Activated T-cell treated with anti-CD3 and anti-CD28 coated beads, Interleukin-2, amount 50 U/mL, for 24 hours (primary cell): Measurements from ENCODE around the gene ETNK1.

Source experiments
- DNase-seq: peaks from one replicate; pipeline ENCODE4 v3.0.0-alpha.2; 2020
- H3K27ac Mint-ChIP-seq: 2 replicates; pipeline ENCODE4 v1.8.0; 2020; ENCODE audit warnings: mild to moderate bottlenecking, mixed read lengths
- H3K27me3 Mint-ChIP-seq: 2 replicates; pipeline ENCODE4 v1.8.0; 2020; ENCODE audit warnings: mixed read lengths
- H3K36me3 Mint-ChIP-seq: 2 replicates; pipeline ENCODE4 v1.8.0; 2020; ENCODE audit warnings: low read depth, mixed read lengths
- H3K4me1 Mint-ChIP-seq: 2 replicates; pipeline ENCODE4 v1.8.0; 2020; ENCODE audit warnings: low read depth, mixed read lengths
- H3K4me3 Mint-ChIP-seq: 2 replicates; pipeline ENCODE4 v1.8.0; 2020; ENCODE audit warnings: mild to moderate bottlenecking, moderate library complexity, mixed read lengths
- H3K9me3 Mint-ChIP-seq: 2 replicates; pipeline ENCODE4 v1.8.0; 2020; ENCODE audit warnings: mixed read lengths

Gene ETNK1

DNA sequence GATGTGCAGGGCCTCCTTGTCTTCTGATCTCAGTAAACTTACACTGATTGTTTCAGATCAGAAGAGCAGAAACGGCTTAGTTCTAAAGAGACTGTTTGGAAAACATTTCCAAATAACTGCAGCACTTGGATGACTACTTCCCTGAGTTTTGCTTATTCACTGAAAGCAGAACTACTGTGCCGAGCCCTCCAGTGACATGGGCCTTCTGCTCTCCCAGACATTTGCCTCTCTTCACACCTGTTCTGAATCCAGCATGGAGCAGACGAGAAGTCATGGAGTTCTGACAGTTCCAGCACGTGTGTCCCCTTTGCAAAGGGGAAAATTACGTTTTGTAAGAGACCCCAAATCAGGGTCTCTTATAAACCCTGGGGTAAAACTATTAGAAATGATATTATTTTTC, 31.4 kb downstream of the ETNK1 start:
- no peak overlapping the region for H3K27ac Mint-ChIP-seq
- H3K9me3 Mint-ChIP-seq = no peaks in the 10 kb centered on the region
- H3K4me1 Mint-ChIP-seq = peaks cover 57% of the 10 kb centered on the region
- peaks cover 65% of the 10 kb centered on the region for H3K36me3 Mint-ChIP-seq
- no peaks in the 10 kb centered on the region for H3K27me3 Mint-ChIP-seq
- H3K4me3 Mint-ChIP-seq = no peak overlapping the region
- no peak for DNase-seq

GRCh38 chr12:22656831-22657230, 31.9 kb downstream of the ETNK1 start:
- Mint-ChIP-seq H3K36me3 (peaks cover 67% of the 10 kb centered on the region), H3K9me3 (no peaks in the 10 kb centered on the region), H3K27ac (no peak overlapping the region), H3K4me1 (peaks cover 55% of the 10 kb centered on the region), H3K27me3 (no peaks in the 10 kb centered on the region), H3K4me3 (no peak overlapping the region)
- DNase-seq = no peak

DNA sequence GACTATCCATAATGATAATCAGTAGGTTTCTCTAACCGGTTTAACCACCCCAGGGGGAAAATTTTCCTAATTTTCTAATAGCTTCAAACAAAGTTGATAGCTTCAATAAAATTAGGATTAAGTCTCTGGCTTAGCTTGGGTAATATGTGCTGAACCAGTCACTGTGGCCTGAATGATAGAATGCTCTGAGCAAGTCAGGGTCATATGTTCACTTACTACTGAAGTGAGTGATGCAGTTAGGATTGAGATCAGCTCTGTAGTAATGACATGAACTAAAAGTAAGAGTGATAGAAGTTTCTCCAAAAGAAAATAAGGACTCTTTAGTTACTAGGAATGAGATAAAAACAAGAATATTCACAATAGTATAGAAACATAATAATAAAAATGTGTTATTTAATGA, 32.6 kb downstream of the ETNK1 start:
- no peaks in the 10 kb centered on the region for H3K27me3 Mint-ChIP-seq
- no peak for DNase-seq
- no peaks in the 10 kb centered on the region for H3K9me3 Mint-ChIP-seq
- H3K4me1 Mint-ChIP-seq = peaks cover 48% of the 10 kb centered on the region
- peaks cover 63% of the 10 kb centered on the region for H3K36me3 Mint-ChIP-seq
- H3K4me3 Mint-ChIP-seq = no peak overlapping the region
- H3K27ac Mint-ChIP-seq = peak overlapping the region; percentile 94

- peaks cover 58% of the 10 kb centered on the region for H3K36me3 Mint-ChIP-seq
- no peaks in the 10 kb centered on the region for H3K9me3 Mint-ChIP-seq
- H3K27me3 Mint-ChIP-seq = no peaks in the 10 kb centered on the region
- H3K27ac Mint-ChIP-seq = peak overlapping the region; percentile 94
- no peak for DNase-seq
- peak overlapping the region; percentile 59 for H3K4me3 Mint-ChIP-seq
- peaks cover 41% of the 10 kb centered on the region for H3K4me1 Mint-ChIP-seq
These were observed 33.2 kb downstream of the ETNK1 start for GRCh38 chr12:22658214-22658613.

- no peak for DNase-seq
- peaks cover 30% of the 10 kb centered on the region for H3K4me1 Mint-ChIP-seq
- no peak overlapping the region for H3K27ac Mint-ChIP-seq
- no peak overlapping the region for H3K4me3 Mint-ChIP-seq
- H3K36me3 Mint-ChIP-seq = peaks cover 61% of the 10 kb centered on the region
- no peaks in the 10 kb centered on the region for H3K9me3 Mint-ChIP-seq
- no peaks in the 10 kb centered on the region for H3K27me3 Mint-ChIP-seq
These were observed 37.4 kb downstream of the ETNK1 start for GRCh38 chr12:22662356-22662755.

GRCh38 chr12:22665476-22665875, 40.5 kb downstream of the ETNK1 start:
- Mint-ChIP-seq H3K36me3 (peaks cover 52% of the 10 kb centered on the region), H3K9me3 (no peaks in the 10 kb centered on the region), H3K27me3 (no peaks in the 10 kb centered on the region), H3K27ac (peak overlapping the region; percentile 74), H3K4me1 (peaks cover 9% of the 10 kb centered on the region), H3K4me3 (no peak overlapping the region)
- no peak for DNase-seq

DNA sequence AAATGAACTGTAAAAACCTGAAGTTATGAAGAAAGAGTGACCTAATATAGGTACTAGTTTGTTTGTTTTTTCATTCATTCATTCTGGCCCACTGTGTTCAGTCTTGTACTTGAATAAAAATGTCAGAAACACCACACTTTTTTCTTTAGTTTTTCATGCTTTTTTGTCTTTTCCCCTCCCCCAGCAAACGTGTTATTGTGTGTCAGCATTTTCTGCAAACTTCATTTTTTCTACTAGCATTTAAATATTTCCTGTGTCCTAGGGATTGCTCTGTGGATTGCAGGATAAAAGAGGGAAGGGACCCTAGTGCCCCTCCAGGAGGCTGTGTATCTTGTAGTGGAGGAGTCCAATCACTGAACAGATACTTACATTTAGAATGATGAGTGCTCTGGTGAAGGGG, 42.2 kb downstream of the ETNK1 start:
- Mint-ChIP-seq H3K4me1 (peaks cover 9% of the 10 kb centered on the region), H3K36me3 (peaks cover 51% of the 10 kb centered on the region), H3K27me3 (no peaks in the 10 kb centered on the region), H3K4me3 (no peak overlapping the region), H3K9me3 (no peaks in the 10 kb centered on the region), H3K27ac (peak overlapping the region; percentile 9)
- DNase-seq = no peak

GRCh38 chr12:22668441-22668840, 43.5 kb downstream of the ETNK1 start:
- DNase-seq = no peak
- H3K27ac Mint-ChIP-seq = no peak overlapping the region
- H3K9me3 Mint-ChIP-seq = no peaks in the 10 kb centered on the region
- H3K4me1 Mint-ChIP-seq = peaks cover 9% of the 10 kb centered on the region
- peaks cover 58% of the 10 kb centered on the region for H3K36me3 Mint-ChIP-seq
- H3K4me3 Mint-ChIP-seq = no peak overlapping the region
- H3K27me3 Mint-ChIP-seq = no peaks in the 10 kb centered on the region

- Mint-ChIP-seq H3K27me3 (no peaks in the 10 kb centered on the region), H3K4me3 (no peak overlapping the region), H3K4me1 (peaks cover 2% of the 10 kb centered on the region), H3K9me3 (no peaks in the 10 kb centered on the region), H3K27ac (no peak overlapping the region), H3K36me3 (peaks cover 69% of the 10 kb centered on the region)
- no peak for DNase-seq
These were observed 45.8 kb downstream of the ETNK1 start for GRCh38 chr12:22670762-22671161.

DNA sequence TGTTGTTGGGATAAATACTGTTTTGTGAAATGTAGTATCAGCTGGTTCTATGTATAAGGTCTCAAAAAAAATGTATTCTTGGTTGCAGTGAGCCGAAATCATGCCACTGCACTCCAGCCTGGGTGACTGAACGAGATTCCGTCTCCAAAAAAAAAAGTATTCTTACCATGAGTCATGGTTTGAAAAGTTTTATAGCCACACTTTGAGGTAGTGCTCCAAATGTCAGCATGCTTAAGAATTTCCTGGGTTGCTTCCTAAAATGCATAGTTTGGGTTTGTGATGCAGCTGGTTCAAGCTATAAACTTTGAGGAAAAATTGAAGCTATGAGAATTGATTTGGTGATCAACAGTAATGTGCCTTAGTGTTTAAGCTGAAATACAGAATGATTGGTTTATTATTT, 48.0 kb downstream of the ETNK1 start:
- H3K27me3 Mint-ChIP-seq = no peaks in the 10 kb centered on the region
- H3K4me1 Mint-ChIP-seq = peaks cover 6% of the 10 kb centered on the region
- no peak overlapping the region for H3K27ac Mint-ChIP-seq
- DNase-seq = no peak
- H3K4me3 Mint-ChIP-seq = no peak overlapping the region
- no peaks in the 10 kb centered on the region for H3K9me3 Mint-ChIP-seq
- H3K36me3 Mint-ChIP-seq = peaks cover 73% of the 10 kb centered on the region

DNA sequence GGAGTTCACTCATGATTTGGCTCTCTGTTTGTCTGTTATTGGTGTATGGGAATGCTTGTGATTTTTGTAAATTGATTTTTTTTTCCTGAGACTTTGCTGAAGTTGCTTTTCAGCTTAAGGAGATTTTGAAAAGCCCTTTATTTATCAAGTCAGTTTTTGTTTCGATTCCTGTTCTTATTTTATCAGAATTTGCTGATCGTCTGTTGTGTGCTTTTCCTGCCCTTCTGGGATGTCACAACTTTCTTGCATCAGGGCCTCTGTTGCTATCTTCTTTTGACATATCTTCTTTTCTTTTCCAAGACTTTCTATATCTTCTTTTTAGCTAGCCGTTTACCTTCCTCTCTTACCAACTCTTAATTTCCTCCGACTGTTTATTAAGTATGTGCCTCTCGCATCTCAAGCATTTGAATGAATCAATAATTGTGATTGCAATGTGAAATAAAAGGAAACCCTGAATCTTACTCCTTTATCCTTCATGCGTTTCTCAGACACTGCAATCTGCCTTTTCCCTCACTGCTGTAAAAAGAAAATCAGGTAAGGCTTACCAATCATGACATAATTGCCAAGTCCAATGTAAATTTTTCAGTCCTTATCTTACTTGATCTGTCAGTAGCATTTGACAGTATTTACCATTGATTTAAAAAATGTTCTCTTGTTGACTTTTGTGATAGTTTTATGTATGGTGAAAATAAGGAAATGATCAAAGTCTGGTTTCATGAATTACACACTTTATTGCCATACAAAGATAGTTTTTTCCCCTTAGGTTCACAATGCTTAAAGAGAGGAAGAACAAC, 53.0 kb downstream of the ETNK1 start:
- DNase-seq = no peak
- peaks cover 6% of the 10 kb centered on the region for H3K4me1 Mint-ChIP-seq
- no peaks in the 10 kb centered on the region for H3K9me3 Mint-ChIP-seq
- peak overlapping the region; percentile 5 for H3K27ac Mint-ChIP-seq
- peaks cover 88% of the 10 kb centered on the region for H3K36me3 Mint-ChIP-seq
- no peaks in the 10 kb centered on the region for H3K27me3 Mint-ChIP-seq
- no peak overlapping the region for H3K4me3 Mint-ChIP-seq

DNA sequence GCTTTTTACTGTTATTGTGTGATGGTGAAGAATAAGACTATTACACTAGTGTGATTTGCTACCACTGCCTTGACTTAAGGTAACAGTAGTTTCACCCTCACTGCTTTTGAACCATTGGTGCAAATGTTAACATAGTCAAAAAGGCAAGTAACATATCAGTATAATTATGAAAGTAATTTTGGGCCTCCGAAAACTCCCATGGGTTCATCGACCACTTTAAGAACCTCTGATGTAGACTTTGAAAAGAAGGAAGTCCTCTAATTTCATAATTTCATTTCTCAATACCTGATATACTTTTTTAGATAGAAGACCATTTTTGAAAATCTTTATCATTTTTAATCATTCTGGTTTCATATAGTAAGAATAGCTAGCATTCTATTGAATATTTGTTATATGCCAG, 57.7 kb downstream of the ETNK1 start:
- DNase-seq = no peak
- Mint-ChIP-seq H3K9me3 (no peaks in the 10 kb centered on the region), H3K4me1 (peaks cover 18% of the 10 kb centered on the region), H3K27ac (no peak overlapping the region), H3K27me3 (no peaks in the 10 kb centered on the region), H3K36me3 (peaks cover 84% of the 10 kb centered on the region), H3K4me3 (no peak overlapping the region)

DNA sequence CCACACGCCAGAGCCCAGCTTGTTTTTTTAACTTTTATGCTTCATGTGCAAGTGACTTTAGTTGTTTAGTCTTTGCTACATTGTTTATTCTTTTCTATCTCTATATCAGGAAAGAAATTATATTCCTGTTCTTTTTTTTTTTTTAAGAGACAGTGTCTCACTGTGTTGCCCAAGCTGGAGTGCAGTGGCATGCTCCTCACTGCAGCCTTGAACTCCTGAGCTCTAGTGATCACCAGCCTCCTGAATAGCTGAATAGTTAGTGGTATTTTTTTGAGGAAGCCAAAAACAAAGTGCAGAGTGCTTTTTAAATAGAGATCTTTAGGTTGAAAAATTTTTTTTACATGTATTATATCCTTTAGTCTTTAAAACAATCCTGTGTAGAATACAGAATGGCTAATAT, 58.2 kb downstream of the ETNK1 start:
- no peak overlapping the region for H3K4me3 Mint-ChIP-seq
- no peaks in the 10 kb centered on the region for H3K9me3 Mint-ChIP-seq
- H3K4me1 Mint-ChIP-seq = peaks cover 19% of the 10 kb centered on the region
- no peaks in the 10 kb centered on the region for H3K27me3 Mint-ChIP-seq
- no peak for DNase-seq
- peak overlapping the region; percentile 59 for H3K27ac Mint-ChIP-seq
- peaks cover 80% of the 10 kb centered on the region for H3K36me3 Mint-ChIP-seq

- H3K4me1 Mint-ChIP-seq = peaks cover 19% of the 10 kb centered on the region
- H3K4me3 Mint-ChIP-seq = no peak overlapping the region
- H3K27ac Mint-ChIP-seq = peak overlapping the region; percentile 34
- no peak for DNase-seq
- no peaks in the 10 kb centered on the region for H3K27me3 Mint-ChIP-seq
- H3K36me3 Mint-ChIP-seq = peaks cover 71% of the 10 kb centered on the region
- H3K9me3 Mint-ChIP-seq = no peaks in the 10 kb centered on the region
These were observed 59.5 kb downstream of the ETNK1 start for GRCh38 chr12:22684140-22685118.

GRCh38 chr12:22686193-22686592, 61.2 kb downstream of the ETNK1 start:
- H3K27ac Mint-ChIP-seq = no peak overlapping the region
- DNase-seq = no peak
- H3K9me3 Mint-ChIP-seq = no peaks in the 10 kb centered on the region
- H3K4me1 Mint-ChIP-seq = peaks cover 19% of the 10 kb centered on the region
- peaks cover 61% of the 10 kb centered on the region for H3K36me3 Mint-ChIP-seq
- H3K4me3 Mint-ChIP-seq = no peak overlapping the region
- no peaks in the 10 kb centered on the region for H3K27me3 Mint-ChIP-seq
